HG02588 (cell line): Measurements from ENCODE around the gene NOB1.

ENCODE experiments used
- ATAC-seq: cut with Tn5 transposase; IDR thresholded peaks from one replicate; pipeline ENCODE4 v1.9.1; 2021; ENCODE audit warnings: mild to moderate bottlenecking, moderate library complexity; ENCODE audit not compliant: unreplicated experiment

The NOB1 gene

DNA sequence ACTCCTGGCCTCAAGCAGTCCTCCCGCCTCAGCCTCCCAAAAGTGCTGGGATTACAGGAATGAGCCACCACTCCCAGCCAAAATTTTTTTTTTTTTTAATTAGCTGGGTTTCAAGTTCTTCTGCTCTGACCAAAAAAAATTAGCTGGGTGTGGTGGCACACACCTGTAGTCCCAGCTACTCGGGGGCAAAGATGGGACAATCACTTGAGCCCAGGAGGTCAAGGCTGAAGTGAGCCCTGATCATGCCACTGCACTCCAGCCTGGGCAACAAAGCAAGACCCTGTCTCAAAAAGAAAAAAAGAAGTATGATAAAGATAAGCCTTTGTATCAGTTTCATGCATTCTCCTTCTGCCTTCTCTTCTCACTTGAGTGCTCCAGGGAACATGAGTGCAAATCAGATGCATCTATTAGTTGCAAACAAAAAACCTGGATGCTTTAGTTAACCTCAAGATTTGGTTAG, 30.3 kb downstream of the NOB1 start:
- ATAC-seq = no peak

DNA sequence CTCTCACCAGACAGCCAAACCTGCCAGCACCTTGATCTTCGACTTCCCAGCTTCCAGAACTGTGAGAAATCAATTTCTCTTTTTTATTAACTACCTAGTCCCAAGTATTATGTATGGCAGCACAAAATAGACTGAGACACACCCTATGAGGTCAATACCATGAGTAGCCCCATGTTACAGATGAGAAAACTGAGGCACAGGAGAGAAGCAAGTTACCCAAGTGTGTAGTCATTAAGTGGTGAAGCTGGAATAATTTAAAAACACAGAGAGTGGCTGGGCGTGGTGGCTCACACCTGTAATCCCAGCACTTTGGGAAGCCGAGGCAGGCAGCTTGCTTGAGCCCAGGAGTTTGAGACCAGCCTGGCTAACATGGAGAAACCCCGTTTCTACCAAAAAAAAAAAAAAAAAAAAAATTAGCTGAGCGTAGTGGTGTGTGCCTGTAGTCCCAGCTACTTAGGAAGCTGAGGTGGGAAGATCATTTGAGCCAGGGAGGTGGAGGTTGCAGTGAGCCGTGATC, 33.2 kb downstream of the NOB1 start:
- no peak for ATAC-seq

DNA sequence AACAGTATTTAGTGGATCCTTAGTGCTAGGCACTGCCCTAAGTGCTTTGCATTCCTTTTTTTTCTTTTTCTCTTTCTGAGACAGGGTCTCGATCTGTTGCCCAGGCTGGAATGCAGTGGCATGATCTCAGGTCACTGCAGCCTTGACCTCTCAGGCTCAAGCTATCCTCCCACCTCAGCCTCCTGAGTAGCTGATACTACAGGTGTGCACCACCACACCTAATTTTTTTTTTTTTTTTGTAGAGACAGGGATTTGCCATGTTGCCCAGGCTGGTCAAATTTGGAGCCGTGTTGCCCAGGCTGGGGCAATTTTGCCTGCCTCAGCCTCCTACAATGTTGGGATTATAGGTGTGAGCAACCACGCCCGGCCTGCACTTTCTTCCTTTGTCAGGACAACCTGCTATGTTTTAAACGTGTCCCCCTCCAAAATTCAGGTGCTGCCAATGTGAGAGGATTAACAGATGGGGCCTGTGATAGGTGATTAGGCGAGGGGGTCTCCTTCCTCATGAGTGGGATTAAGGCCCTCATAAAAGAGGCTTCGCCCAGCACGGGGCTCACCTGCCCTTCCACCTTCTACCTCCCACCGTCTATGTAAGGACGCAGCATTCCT, 33.8 kb downstream of the NOB1 start:
- no peak for ATAC-seq

DNA sequence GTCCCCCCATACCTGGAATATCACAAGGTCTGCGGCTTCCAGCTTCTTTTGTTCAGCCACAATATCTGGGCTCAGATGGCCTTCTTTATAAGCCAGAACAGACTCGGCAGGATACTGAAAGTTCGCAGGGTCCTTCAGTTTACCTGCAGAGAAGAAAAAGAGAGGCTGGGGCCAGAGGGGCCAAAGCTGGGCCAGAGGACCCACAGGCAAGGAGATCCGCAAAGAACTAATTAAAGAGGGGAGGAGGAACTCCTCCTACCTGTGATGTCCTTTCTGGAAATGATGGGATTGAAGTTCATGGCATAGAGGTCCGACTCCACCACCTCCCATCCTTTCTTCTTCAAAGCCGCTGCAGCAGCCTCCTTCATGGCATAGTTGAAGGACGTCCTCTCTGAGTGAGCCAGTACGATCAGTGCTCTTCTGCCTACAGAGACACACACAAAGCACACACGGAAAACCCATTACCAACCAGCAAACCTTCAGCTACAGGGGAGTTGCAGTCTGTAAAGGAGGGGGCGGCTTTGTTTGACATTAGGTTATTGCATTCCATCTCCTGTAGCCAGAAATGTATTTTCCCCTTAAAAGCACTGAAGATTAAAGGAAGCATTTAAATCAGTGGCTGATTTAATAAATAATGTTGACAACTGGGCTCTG, 36.5 kb downstream of the NOB1 start:
- no peak for ATAC-seq

DNA sequence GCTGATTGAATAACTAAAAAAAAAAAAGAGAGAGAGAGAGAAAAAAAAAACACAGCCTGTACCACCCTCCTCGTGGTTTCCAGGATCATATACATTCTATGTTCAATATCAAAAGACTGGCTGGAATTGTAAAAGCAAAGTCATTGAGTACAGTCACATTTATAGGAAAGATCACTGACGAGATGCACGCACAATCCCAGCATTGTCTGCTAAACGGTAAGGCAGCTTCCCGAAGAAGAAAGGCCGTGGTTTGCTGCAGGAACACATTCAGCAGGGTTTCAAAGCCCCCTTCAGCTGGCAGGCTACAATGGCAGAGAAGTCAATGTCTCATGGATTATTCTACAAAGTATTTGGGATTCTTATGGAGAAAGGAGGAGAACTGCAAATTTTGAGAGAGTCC, 37.7 kb downstream of the NOB1 start:
- ATAC-seq = no peak

DNA sequence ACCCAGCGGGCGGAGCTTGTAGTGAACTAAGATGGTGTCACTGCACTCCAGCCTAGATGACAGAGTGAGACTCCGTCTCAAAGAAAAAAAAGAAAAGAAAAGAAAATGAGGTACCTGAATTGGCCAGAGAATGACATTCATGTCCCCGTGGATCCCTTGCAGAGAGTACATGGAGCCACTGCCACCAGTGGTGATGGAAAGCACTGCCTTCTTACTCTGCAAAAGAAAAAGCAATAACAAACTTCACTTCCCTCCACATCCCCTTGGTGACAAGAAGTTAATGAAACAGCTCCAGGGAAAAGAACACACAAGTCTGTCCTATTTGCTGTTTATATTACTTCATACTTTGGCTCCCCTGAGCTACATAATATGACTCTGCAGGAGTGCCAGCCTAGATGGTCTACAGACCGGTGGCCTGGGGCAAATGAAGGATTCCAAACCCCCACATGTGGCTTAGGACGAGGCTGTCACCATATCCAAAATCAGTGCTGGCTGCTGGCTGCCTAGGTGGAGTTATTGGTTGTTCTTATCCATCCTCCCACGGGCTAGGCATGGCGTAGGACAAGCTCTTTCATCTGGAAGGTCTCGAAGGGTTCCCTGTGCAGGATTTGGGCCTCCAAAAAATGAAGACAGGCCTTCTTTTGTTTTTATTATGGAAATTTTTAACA, 41.7 kb downstream of the NOB1 start:
- ATAC-seq = no peak

DNA sequence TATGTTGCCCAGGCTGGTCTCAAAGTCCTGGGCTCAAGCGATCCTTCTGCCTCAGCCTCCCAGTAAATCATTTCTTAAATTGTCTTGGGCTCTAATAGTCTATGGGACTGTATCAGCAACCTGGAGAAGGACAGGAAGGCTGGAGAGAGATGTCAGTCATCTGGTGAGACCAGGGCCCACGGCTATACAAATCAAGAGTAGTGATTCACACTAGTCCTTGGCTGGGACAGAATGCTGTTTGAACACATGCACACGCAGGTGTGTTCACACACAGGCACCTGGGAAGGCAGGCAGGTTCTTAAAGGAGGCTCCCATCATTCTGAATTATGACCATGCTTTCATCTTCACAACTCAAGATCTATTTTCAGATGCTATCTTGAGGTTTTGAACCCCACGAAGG, 42.4 kb downstream of the NOB1 start:
- no peak for ATAC-seq

DNA sequence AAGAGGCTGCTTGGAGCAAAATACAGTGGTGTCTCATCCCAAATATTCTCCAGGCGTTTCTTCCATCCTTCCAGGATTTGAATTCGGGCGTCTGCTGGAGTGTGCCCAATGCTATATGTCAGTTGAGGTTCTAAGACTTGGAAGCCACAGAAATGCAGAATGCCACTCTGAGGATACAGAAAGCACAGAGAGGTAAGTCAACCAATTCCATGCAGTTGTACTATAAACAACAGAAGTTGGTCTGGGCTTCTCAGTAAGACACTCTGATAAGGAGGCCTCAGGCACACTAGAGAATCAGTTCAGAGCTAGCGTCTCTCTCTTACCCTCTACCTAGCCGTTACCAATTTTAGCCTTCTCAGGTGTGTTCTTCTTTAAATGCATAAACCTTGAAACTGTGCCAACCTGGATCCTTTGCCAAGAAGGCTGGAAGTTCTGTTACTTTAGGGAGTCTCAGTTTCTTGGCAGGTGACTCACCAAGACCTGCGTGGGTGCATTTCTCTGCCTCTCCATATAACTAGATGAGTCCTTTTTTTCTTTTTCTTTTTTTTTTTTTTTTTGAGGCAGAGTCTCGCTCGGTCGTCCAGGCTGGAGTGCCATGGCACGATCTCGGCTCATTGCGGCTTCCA, 43.5 kb downstream of the NOB1 start:
- ATAC-seq = no peak

DNA sequence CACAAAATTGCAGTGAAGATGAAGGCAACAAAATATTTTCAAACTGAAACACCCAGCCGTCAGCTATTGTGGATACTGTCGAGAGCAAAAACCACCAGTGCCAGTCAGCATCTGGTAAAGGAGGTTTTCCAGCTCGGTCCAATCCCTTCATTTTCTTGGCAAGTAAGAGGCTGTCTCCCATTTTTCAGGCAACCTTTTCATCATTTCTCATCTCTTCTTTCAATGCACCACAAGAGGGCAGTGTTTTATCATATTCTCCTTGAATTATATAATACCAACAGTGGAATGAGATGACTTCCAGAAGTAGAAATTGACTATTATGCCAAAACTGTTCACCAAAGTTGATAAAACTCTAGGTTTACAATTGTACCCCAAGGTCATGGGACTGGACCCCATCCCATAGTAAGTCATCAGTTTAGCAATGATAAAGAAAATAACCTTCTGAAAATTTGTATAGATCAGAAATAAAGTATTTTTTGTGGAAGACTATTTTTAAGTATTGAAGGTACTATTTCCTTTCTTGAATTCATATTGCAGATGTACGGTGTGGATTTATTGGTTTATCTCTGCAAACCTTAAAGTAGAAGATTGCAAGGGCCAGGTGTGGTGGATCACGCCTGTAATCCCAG, 45.2 kb downstream of the NOB1 start:
- ATAC-seq = no peak

DNA sequence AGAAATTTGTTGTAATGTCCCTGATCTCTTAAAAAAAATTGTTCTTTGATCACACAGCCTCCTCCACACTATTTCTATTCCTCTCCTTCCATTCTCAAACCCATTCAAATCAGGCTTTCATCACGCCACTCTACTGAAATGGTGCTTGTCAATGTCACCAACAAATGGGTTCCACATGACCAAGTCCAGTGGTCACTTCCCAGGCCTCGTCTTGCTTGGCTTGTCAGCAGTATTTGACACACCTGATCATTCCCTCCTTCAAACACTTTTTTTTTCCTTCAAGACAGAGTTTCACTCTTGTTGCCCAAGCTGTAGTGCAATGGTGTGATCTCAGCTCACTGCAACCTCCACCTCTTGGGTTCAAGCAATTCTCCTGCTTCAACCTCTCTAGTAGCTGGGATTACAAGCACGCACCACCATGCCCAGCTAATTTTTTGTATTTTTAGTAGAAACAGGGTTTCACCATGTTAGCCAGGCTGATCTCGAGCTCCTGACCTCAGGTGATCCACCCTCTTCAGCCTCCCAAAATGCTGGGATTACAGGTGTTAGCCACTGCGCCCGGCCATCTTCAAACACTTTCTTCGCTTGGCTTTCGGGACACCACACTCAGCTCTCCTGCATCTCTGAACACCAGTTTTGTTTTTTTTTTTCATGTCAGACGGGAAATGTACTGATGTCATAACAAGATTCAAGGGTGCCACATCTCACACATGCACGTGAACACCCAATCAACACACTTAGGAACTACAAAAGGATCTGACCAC, 46.6 kb downstream of the NOB1 start:
- no peak for ATAC-seq

DNA sequence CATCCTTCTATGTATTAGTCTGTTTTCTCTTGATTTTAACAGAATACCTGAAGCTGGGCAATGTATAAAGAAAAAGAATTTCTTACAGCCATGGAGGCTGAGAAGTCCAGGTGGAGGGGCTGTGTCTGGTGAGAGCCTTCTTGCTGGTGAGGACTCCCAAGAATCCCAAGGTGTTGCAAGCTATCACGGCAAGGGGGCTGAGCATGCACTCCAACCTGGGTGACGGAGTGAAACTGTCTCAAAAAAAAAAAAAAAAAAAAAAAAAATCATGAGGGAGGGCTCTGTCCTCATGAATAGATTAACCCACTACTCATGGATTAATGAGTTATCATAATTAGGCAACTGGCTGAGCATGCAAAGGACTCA, 47.8 kb downstream of the NOB1 start:
- no peak for ATAC-seq

DNA sequence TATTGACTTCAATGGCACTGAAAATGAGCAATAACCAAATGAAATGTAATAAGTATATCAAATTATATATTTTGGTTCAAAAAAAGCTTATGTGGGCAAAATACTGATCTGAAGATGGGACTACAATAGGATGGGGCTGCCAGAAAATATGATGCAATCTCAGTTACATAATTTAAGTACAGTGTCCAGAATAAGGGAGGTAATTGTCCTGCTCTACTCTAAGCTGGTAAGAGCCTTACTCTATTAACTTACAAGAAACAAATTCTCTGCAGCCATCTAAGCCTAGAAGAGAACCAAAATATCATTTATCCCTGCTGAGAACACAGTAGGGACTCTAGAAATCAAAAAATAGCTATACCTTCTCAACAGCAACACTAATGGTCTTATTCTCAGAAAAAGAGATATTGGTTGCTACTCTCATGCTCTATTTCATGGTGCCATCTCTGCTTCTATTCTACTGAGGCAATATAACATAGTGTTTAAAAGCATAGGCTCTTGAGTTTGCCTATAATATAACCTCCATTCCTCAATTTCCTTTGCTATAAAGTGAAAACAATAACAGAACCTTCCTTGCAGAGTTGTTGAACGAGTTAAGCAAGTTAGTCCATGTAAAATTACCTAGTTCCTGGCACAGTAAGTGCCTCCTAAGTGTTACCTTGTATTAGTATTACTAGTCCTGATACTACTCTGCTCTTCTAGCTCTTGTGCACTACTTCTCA, 48.3 kb downstream of the NOB1 start:
- no peak for ATAC-seq

DNA sequence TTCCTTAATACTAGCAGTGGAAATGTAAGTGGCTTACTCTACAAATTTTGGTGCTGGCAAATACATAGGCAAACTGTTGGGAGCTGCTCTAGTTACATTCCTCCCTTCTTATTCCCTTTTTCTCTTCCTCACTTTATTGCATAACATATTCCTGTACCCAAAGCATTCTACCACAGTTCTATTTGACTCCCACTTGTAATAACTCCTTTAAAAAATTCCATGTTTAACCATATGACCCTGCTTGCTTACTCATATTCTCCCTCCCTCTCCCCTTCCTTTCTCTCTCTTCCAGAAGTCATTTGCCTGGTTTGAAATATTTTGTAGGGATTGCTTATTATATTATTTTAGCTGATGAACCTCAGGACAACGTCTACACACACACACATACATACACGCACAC, 51.1 kb downstream of the NOB1 start:
- no peak for ATAC-seq

DNA sequence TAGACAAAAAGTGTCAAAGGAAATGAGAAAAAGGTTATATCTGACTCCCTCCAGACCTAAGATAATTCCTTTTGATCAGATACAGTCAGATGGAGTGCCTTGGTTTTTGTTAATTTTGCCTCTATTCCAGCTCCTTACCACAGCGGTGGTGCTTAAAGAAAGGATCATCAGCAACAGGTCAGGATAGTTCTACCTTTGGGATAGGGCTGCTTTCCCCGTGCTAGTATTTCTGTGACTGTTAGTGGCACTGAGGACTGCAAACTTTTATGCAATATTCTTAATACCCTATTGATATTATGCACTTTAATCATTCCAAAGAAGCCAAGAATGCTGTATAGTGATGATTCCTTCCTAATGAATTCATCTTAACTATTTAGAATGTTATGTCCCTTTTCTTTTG, 52.9 kb downstream of the NOB1 start:
- no peak for ATAC-seq

DNA sequence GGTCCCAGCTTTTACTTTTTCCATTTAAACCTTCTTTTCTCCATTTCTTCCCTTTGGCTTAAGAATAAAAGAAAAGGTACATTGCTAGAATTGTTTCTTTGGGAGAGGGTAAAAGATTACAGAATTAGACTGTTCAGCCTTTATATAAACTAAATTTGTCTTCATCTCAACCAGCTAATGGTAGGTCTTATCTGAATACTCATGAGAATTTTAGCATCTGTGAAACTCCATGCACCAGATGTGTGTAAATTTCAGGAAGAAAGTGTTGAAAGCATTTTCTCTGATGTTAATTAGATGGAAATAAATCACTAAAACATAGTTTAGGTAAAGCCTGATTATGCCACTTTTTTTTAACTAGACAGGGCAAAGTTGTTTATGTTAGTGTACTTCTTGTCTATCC, 53.3 kb downstream of the NOB1 start:
- ATAC-seq = no peak

DNA sequence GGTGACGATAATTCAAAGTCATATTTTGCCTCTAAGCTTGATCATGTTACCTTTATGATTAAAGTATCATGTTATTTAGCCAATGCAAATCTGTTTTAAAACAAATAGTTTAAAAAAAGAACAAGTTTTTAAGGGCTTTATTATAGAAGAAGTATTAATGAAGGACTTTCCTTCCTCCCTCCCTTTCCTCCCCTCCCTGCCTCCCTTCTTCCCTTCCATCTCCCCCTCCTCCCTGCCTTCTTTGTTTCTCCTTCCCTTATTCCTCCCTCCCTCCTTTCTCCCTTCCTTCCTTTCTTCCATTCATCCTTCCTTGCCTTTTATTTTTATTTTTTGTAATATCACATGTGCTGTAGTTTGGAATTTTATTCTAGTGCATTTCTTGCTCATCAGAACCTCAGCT, 54.8 kb downstream of the NOB1 start:
- no peak for ATAC-seq

DNA sequence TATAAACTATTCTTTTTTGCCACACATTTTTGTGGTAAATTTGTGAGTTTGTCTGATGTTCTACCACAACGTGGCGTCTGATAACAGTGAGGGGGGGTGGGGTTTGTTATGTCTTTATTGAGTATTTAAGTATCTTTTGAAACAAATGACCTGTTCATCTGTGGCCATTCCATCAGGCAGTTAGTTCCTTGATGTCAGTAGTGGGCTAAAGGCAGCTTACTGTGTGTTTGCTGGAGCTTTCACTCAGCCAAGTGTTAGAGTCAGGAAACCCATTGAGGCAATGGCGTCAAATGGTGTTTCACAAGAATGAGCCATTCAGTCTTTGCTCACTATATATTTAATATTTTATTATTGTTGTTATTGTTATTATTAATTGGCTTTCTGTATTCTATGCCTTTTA, 56.3 kb downstream of the NOB1 start:
- ATAC-seq = no peak

DNA sequence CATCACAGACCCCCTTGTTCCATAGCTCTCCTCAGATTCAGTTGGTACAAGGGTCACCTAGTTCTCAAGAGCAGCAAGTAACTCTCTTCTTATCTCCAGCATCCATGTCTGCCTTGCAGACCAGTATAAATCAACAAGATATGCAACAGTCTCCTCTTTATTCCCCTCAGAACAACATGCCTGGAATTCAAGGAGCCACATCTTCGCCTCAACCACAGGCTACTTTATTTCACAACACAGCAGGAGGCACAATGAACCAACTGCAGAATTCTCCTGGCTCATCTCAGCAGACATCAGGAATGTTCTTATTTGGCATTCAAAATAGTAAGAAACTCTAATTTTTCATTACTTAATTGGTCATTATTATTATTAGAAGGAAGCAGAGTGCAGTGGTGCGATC, 60.8 kb downstream of the NOB1 start:
- no peak for ATAC-seq

DNA sequence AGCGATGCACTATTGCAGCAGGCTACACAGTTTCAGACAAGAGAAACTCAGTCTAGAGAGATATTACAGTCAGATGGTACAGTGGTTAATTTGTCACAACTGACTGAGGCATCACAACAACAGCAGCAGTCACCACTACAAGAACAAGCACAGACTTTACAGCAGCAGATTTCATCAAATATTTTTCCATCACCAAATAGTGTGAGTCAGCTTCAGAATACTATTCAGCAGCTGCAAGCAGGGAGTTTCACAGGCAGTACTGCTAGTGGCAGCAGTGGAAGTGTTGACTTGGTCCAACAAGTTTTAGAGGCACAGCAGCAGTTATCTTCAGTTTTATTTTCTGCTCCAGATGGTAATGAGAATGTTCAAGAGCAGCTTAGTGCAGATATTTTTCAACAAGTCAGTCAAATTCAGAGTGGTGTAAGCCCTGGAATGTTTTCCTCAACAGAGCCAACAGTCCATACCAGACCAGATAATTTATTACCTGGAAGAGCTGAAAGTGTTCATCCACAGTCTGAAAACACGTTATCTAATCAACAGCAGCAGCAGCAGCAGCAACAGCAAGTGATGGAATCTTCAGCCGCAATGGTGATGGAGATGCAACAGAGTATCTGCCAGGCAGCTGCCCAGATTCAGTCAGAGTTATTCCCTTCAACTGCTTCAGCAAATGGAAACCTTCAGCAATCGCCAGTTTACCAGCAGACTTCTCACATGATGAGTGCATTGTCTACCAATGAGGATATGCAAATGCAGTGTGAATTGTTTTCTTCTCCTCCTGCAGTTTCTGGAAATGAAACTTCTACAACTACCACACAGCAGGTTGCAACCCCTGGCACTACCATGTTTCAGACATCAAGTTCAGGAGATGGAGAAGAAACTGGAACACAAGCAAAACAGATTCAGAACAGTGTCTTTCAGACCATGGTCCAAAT, 62.5 kb downstream of the NOB1 start:
- no peak for ATAC-seq
